DOHH2 (cell line): ENCODE data around the gene VPREB3.

Experiments
- EZH2phosphoT487 ChIP-seq: fragments of 200-600 bp; sonication (generic); IDR thresholded peaks from 2 replicates; pipeline ENCODE4 v1.6.1; 2017; ENCODE audit warnings: borderline replicate concordance, mild to moderate bottlenecking, antibody characterized with exemption, low read length, moderate library complexity, mixed read lengths
- TF ChIP-seq, protein P1 (sequence below): fragments of 200-600 bp; sonication (generic); IDR thresholded peaks from one replicate; pipeline ENCODE4 v1.5.1; 2014; ENCODE audit warnings: antibody characterized with exemption, mild to moderate bottlenecking, low read depth, low read length; ENCODE audit not compliant: poor library complexity, severe bottlenecking

DNA sequence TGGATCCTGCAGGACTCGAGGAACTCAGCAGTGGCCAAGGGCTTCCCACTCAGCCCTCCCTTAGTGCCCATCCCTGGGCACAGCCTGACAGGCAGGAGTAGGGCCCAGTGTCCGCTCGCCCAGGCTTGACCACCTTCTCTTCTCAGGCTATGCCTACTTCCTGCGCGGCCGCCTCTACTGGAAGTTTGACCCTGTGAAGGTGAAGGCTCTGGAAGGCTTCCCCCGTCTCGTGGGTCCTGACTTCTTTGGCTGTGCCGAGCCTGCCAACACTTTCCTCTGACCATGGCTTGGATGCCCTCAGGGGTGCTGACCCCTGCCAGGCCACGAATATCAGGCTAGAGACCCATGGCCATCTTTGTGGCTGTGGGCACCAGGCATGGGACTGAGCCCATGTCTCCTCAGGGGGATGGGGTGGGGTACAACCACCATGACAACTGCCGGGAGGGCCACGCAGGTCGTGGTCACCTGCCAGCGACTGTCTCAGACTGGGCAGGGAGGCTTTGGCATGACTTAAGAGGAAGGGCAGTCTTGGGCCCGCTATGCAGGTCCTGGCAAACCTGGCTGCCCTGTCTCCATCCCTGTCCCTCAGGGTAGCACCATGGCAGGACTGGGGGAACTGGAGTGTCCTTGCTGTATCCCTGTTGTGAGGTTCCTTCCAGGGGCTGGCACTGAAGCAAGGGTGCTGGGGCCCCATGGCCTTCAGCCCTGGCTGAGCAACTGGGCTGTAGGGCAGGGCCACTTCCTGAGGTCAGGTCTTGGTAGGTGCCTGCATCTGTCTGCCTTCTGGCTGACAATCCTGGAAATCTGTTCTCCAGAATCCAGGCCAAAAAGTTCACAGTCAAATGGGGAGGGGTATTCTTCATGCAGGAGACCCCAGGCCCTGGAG lies 29.3 kb upstream of the VPREB3 start:
- TF ChIP-seq, protein P1, sequence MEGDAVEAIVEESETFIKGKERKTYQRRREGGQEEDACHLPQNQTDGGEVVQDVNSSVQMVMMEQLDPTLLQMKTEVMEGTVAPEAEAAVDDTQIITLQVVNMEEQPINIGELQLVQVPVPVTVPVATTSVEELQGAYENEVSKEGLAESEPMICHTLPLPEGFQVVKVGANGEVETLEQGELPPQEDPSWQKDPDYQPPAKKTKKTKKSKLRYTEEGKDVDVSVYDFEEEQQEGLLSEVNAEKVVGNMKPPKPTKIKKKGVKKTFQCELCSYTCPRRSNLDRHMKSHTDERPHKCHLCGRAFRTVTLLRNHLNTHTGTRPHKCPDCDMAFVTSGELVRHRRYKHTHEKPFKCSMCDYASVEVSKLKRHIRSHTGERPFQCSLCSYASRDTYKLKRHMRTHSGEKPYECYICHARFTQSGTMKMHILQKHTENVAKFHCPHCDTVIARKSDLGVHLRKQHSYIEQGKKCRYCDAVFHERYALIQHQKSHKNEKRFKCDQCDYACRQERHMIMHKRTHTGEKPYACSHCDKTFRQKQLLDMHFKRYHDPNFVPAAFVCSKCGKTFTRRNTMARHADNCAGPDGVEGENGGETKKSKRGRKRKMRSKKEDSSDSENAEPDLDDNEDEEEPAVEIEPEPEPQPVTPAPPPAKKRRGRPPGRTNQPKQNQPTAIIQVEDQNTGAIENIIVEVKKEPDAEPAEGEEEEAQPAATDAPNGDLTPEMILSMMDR: no peak
- no peak for TF ChIP-seq EZH2phosphoT487
